Fibroblast of lung (primary cell): ENCODE results near the gene RNPEP.

ENCODE experiments used
- CTCF ChIP-seq, 2 donors: IDR thresholded peaks in 1 of 2; conservative IDR thresholded peaks in 1 of 2; 1 replicate in 1 of 2; 2 replicates in 1 of 2; pipeline ENCODE4 v1.5.1; 2011 to 2012; ENCODE audit warnings: low read length in 2 of 2, control low read depth in 1 of 2, inconsistent platforms in 1 of 2, low read depth in 1 of 2, mild to moderate bottlenecking in 1 of 2
- EZH2 ChIP-seq: IDR thresholded peaks from 2 replicates; pipeline ENCODE4 v1.5.1; 2012; ENCODE audit warnings: low read length, control low read depth, mild to moderate bottlenecking; ENCODE audit errors: missing control alignments

GRCh38 chr1:202047977-202048376 lies 65.5 kb downstream of the RNPEP start:
- no peak for TF ChIP-seq CTCF (conservative IDR thresholded peaks at IDR 0.05 in 1 of 2, IDR thresholded peaks at IDR 0.05 in 1 of 2; ENCODE audit: low read depth in 1 of 2, low read length in 2 of 2)
- TF ChIP-seq EZH2 = no peak
